Breast epithelium (tissue), 4 donors: ENCODE data around the gene APOA1. TPM values are rescaled to one million over a fixed set of nuclear protein-coding genes. Genes with fewer than 3 reads are reported as not detected.

Source experiments
- DNase-seq, 2 donors: peaks; one replicate each; pipeline ENCODE4 v3.0.0-alpha.2; 2019; ENCODE audit warnings: low spot score in 2 of 2
- H3K27ac ChIP-seq, 2 donors: fragments of 200-600 bp; sonication (generic) in 1 of 2; one replicate each; pipeline ENCODE4 v1.5.1; 2016 to 2019; ENCODE audit warnings: mild to moderate bottlenecking in 1 of 2
- H3K27me3 ChIP-seq, 2 donors: fragments of 200-600 bp; sonication (generic) in 1 of 2; one replicate each; pipeline versions ENCODE4 v1.5.1 to v1.6.0; 2017 to 2019; ENCODE audit warnings: control low read depth in 1 of 2, mild to moderate bottlenecking in 1 of 2
- H3K36me3 ChIP-seq: fragments of 200-600 bp; one replicate; pipeline ENCODE4 v1.5.1; 2019
- H3K4me1 ChIP-seq, 2 donors: fragments of 200-600 bp; sonication (generic); one replicate each; pipeline ENCODE4 v1.5.1; 2016 to 2019; ENCODE audit warnings: control low read depth in 1 of 2
- H3K4me3 ChIP-seq, 3 donors: fragments of 200-600 bp; sonication (generic); 1 replicate in 2 of 3; 2 replicates in 1 of 3; pipeline ENCODE4 v1.5.1; 2016 to 2019; ENCODE audit warnings: mild to moderate bottlenecking in 3 of 3, moderate library complexity in 2 of 3
- H3K9me3 ChIP-seq, 2 donors: fragments of 200-600 bp; sonication (generic) in 1 of 2; one replicate each; pipeline ENCODE4 v1.5.1; 2016 to 2019; ENCODE audit warnings: control low read depth in 1 of 2
- POLR2A ChIP-seq: fragments of 450-650 bp; IDR thresholded peaks from one replicate; pipeline ENCODE4 v1.6.1; 2016; ENCODE audit warnings: antibody characterized with exemption, mild to moderate bottlenecking, moderate library complexity
- POLR2AphosphoS5 ChIP-seq, 3 donors: sonication (generic); formaldehyde crosslinking; IDR thresholded peaks; one replicate each; pipeline ENCODE4 v1.6.1; 2017; ENCODE audit warnings: antibody characterized with exemption in 3 of 3
- intact Hi-C: fragments of 100-400 bp; cut with DNase I; formaldehyde crosslinking; loops from one replicate; pipeline ENCODE4 v1.15.1; 2023; ENCODE audit warnings: low total_unique reads
- total RNA-seq, 3 donors: library from RNA; depleted of rRNA; stranded (reverse); fragments of >200 nt; gene quantifications; one replicate each; pipeline ENCODE4 v1.1.0, GENCODE V29; 2016
- TF ChIP-seq, protein P1 (sequence below), 3 donors: fragments of 450-650 bp; IDR thresholded peaks; one replicate each; pipeline ENCODE4 v1.5.1; 2016 to 2017; ENCODE audit warnings: antibody characterized with exemption in 3 of 3, mild to moderate bottlenecking in 3 of 3, moderate library complexity in 3 of 3

The APOA1 gene
- 1 to 10 TPM in 1 of 3 donors, under 1 TPM in 2; 0.33 to 1.5 (median 0.48) TPM for total RNA-seq

DNA sequence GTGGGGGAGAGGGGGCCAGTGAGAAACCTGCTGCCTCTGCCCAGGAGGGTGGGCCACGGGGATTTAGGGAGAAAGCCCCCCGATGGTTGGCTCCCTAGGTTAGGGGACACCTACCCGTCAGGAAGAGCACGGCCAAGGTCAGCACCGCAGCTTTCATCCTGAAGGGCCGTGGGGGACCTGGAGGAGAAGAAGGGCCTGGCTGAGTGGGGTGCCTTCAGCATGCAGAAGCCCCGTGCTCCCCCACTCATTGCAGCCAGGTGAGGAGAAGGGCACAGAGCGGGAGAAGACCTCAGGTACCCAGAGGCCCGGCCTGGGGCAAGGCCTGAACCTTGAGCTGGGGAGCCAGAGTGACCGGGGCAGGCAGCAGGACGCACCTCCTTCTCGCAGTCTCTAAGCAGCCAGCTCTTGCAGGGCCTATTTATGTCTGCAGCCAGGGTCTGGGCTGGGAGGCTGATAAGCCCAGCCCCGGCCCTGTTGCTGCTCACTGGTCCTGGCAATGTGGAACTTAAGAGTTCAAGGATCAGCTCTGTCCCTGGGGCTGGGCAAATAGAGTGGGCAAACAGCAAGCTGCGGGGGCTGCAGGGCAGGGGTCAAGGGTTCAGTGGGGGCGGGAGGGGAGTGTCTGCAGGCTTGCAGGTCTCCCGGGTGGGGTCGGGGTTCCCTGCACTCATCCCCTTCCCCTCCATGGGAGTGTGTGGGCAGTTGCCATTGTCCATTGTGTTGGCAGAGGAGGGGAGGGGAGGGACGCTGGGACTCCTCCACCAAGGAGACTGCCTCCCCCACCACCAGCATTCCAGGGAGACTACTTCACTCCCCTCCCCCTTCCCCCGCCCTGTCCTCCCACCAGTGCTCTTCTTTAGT lies at the start of gene APOA1:
TSS of gene APOA1 (minus strand) at position 392 of the 861 bp plus-strand sequence. CDS start at position 157, 235 bp downstream.
- no peak for DNase-seq
- no peak for TF ChIP-seq POLR2A
- no peaks in the 10 kb centered on the region for H3K27me3 ChIP-seq
- no peak within 1 kb of the TSS for H3K4me3 ChIP-seq
- no peak within 1 kb of the TSS for H3K27ac ChIP-seq
- no peaks in the 10 kb centered on the region for H3K4me1 ChIP-seq
- no peaks in the 10 kb centered on the region for H3K9me3 ChIP-seq
- no peaks in the 10 kb centered on the region for H3K36me3 ChIP-seq
- intact Hi-C loops, result no loop called here

DNA sequence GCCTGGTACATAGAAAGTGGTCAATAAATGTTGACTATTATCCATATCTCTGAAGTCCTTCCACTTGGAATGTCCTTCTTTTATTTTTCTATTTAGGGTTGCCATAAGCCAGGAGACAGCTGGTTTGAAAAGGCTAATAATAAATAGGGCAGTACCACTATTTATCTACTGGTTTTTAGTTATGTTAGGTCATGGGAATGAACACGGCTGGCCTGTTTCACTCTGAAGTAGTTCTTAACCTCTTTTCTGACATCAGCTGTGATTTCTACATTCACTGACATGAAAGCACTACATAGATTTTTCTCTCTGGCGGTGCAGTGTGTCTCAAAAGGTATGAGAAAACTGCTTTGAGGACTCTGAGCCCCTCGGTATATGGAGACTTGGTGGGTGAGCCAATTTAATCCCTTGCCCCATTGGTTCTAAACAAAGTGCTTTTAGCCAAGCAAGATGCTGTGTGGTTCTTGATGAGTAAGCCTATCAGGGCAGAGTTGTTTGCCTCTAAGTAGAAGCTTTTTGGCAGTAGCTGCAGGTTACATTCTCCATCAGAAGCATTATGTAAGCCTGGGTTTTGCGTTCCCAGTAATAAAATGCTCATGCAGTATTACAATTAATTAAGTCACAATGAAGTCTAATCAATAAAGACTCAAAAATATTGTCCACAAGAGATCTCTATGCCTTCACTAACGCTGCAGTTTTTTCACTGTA lies 48.7 kb upstream of the APOA1 start:
- Histone ChIP-seq H3K4me1 (no peaks in the 10 kb centered on the region), H3K27ac (no peak overlapping the region), H3K9me3 (no peaks in the 10 kb centered on the region), H3K4me3 (no peak overlapping the region), H3K36me3 (no peaks in the 10 kb centered on the region), H3K27me3 (no peaks in the 10 kb centered on the region)
- intact Hi-C loops, result no loop called here
- no peak for DNase-seq
- TF ChIP-seq, protein P1, sequence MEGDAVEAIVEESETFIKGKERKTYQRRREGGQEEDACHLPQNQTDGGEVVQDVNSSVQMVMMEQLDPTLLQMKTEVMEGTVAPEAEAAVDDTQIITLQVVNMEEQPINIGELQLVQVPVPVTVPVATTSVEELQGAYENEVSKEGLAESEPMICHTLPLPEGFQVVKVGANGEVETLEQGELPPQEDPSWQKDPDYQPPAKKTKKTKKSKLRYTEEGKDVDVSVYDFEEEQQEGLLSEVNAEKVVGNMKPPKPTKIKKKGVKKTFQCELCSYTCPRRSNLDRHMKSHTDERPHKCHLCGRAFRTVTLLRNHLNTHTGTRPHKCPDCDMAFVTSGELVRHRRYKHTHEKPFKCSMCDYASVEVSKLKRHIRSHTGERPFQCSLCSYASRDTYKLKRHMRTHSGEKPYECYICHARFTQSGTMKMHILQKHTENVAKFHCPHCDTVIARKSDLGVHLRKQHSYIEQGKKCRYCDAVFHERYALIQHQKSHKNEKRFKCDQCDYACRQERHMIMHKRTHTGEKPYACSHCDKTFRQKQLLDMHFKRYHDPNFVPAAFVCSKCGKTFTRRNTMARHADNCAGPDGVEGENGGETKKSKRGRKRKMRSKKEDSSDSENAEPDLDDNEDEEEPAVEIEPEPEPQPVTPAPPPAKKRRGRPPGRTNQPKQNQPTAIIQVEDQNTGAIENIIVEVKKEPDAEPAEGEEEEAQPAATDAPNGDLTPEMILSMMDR (IDR thresholded peaks at IDR 0.05), result no peak
- TF ChIP-seq POLR2AphosphoS5 (IDR thresholded peaks at IDR 0.05) (no peak), POLR2A (no peak)

DNA sequence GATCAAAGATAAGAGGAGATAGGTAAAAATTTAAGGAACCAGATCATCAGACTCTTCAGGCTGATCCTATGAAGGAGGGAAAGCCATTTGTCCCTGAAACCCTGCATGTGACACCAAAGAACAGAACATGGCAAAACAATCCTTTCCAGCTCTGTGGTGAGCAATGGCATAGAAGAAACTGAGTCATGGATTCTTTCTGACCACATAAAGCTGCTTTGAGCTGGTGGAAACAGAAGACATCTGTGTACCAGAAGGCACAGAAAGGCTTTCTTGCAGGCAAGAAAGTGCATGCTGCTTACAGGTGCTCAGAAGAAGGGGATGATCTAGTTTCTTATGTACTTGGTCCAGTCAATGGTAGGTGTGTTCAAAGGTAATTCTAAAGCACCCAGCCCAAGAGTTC lies 45.0 kb upstream of the APOA1 start:
- Histone ChIP-seq H3K4me1 (no peaks in the 10 kb centered on the region), H3K9me3 (no peaks in the 10 kb centered on the region), H3K27me3 (no peaks in the 10 kb centered on the region), H3K36me3 (no peaks in the 10 kb centered on the region), H3K27ac (no peak overlapping the region), H3K4me3 (no peak overlapping the region)
- no peak for DNase-seq
- TF ChIP-seq POLR2A, result no peak
- TF ChIP-seq, protein P1 (IDR thresholded peaks at IDR 0.05), result no peak
- no peak for TF ChIP-seq POLR2AphosphoS5 (IDR thresholded peaks at IDR 0.05)
- intact Hi-C loops, result no loop called here

DNA sequence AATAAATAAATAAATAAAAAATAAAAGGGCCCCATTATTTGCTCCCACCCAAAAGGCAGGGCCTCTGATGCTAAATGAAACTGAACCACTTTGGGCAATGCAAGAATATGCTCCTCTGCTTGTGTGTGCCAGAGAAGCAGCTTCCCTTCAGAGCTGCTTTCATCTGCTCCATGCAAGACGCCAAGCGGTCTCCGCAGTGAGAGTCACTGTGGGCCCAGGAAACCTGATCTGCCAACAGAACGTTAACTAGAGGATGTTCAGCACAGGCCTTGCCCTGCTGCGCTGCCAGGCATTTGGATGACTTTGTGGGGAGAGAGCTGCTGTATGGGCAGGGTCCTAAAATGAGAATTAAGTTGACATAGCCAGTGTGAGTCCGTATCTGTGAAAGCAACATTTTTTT lies 43.7 kb upstream of the APOA1 start:
- H3K9me3 ChIP-seq, result no peaks in the 10 kb centered on the region
- DNase-seq, result no peak
- H3K4me3 ChIP-seq, result no peak overlapping the region
- intact Hi-C loops, result no loop called here
- H3K36me3 ChIP-seq, result no peaks in the 10 kb centered on the region
- TF ChIP-seq, protein P1 (IDR thresholded peaks at IDR 0.05), result no peak
- TF ChIP-seq POLR2AphosphoS5 (IDR thresholded peaks at IDR 0.05) (no peak), POLR2A (no peak)
- no peaks in the 10 kb centered on the region for H3K27me3 ChIP-seq
- H3K27ac ChIP-seq, result no peak overlapping the region
- H3K4me1 ChIP-seq, result no peaks in the 10 kb centered on the region

DNA sequence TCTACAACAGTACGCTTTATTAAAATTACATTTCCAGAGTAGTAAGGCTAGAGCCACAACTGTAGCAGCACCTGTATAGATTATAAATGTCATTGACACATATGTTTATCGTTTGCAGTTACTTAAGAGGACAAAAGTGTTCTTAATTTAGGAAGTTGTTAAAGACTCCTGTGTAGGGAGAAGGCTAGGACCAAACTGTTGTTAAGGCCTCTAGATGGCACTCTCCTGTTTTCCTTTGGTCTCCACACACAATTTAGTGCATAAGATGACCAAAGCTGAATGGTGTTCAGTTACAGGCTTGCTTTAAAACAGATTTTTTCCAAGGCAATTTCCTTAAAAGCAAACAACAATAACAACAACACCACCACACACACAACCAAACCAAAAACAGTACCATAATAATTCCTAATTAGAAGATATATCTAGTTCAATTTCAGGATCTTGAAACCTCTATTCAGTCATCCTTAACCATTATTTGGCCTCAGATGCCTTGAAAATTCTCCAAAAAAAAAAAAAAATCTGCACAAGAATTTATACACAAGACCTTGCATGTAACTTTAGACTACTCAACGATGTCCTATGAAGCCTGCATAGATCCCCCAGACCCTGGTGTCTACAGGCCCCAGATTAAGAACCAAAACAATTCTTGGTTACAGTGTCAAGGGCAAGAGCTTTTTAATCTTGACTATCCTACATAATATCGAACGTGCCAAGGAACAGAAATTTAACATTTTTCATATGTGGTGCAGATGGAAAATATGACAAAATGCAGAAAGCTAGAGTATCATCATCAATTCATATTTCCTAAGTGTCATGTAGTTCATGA lies 42.6 kb upstream of the APOA1 start:
- no peaks in the 10 kb centered on the region for H3K9me3 ChIP-seq
- TF ChIP-seq, protein P1 (IDR thresholded peaks at IDR 0.05), result peak in 2 of 3 donors; percentile 49 to 53
- no peak for TF ChIP-seq POLR2AphosphoS5 (IDR thresholded peaks at IDR 0.05)
- intact Hi-C loops, result loop anchor here (10.0 kb wide), 1 partner anchor 345 kb away; no protein-coding TSS in a partner anchor
- H3K4me3 ChIP-seq, result no peak overlapping the region
- no peaks in the 10 kb centered on the region for H3K36me3 ChIP-seq
- no peak for DNase-seq
- no peaks in the 10 kb centered on the region for H3K4me1 ChIP-seq
- no peak overlapping the region for H3K27ac ChIP-seq
- no peaks in the 10 kb centered on the region for H3K27me3 ChIP-seq
